Mesenchymal stem cell (in vitro differentiated cells and primary cell): ENCODE measurements around the gene CCR4. TPM values are rescaled to one million over a fixed set of nuclear protein-coding genes. Genes with fewer than 3 reads are reported as not detected.
"Not testable (repeated sequence)": the region's sequence is repeated elsewhere in the genome, so short reads cannot be mapped to it uniquely, and the experiment has no call there.

Experiments
- DNase-seq: peaks from one replicate; pipeline ENCODE4 v3.0.0-alpha.2; 2013
- H2AFZ ChIP-seq: one replicate; pipeline ENCODE4 v1.6.1; 2013; ENCODE audit warnings: low read depth, mild to moderate bottlenecking, control low read depth, inconsistent platforms, low read length, moderate library complexity
- H2AK5ac ChIP-seq: 2 replicates; pipeline ENCODE4 v1.6.1; 2013; ENCODE audit warnings: low read length, moderate library complexity, mild to moderate bottlenecking, inconsistent platforms; ENCODE audit not compliant: severe bottlenecking
- H2BK120ac ChIP-seq: one replicate; pipeline ENCODE4 v1.6.1; 2013; ENCODE audit warnings: low read depth, mild to moderate bottlenecking, inconsistent platforms, low read length, moderate library complexity
- H2BK12ac ChIP-seq, 2 experiments: one replicate each; pipeline ENCODE4 v1.6.1; 2013; ENCODE audit warnings: inconsistent platforms in 2 of 2, low read length in 2 of 2, mild to moderate bottlenecking in 2 of 2, moderate library complexity in 2 of 2, control low read depth in 1 of 2
- H2BK15ac ChIP-seq: one replicate; pipeline ENCODE4 v1.6.1; 2013; ENCODE audit warnings: mild to moderate bottlenecking, low read depth, inconsistent platforms; ENCODE audit not compliant: poor library complexity, severe bottlenecking
- H2BK5ac ChIP-seq: 2 replicates; pipeline ENCODE4 v1.6.1; 2013; ENCODE audit warnings: low read depth, mild to moderate bottlenecking, low read length, control low read depth, inconsistent platforms; ENCODE audit not compliant: poor library complexity, severe bottlenecking
- H3K14ac ChIP-seq, 2 experiments: one replicate each; pipeline ENCODE4 v1.6.1; 2013; ENCODE audit warnings: inconsistent platforms in 2 of 2, low read length in 2 of 2, control low read depth in 1 of 2, mild to moderate bottlenecking in 1 of 2, moderate library complexity in 1 of 2
- H3K18ac ChIP-seq, 2 experiments: one replicate each; pipeline ENCODE4 v1.6.1; 2013; ENCODE audit warnings: inconsistent platforms in 2 of 2, low read length in 2 of 2, control low read depth in 1 of 2, low read depth in 1 of 2, mild to moderate bottlenecking in 1 of 2
- H3K23ac ChIP-seq, 2 experiments: one replicate each; pipeline ENCODE4 v1.6.1; 2013; ENCODE audit warnings: inconsistent platforms in 2 of 2, low read length in 2 of 2, mild to moderate bottlenecking in 2 of 2, moderate library complexity in 2 of 2, control low read depth in 1 of 2
- H3K27ac ChIP-seq: 2 replicates; pipeline ENCODE4 v1.5.1; 2013; ENCODE audit warnings: mild to moderate bottlenecking, moderate library complexity, low read length, control low read depth, inconsistent platforms; ENCODE audit not compliant: poor library complexity, severe bottlenecking
- H3K27me3 ChIP-seq, 2 experiments: 2 replicates each; pipeline versions ENCODE4 v1.6.1 to v1.7.0; 2013; ENCODE audit warnings: low read length in 2 of 2, mild to moderate bottlenecking in 2 of 2, moderate library complexity in 2 of 2, control low read depth in 1 of 2, inconsistent platforms in 1 of 2; ENCODE audit not compliant: control insufficient read depth in 1 of 2, insufficient read depth in 1 of 2
- H3K36me3 ChIP-seq, 2 experiments: 2 replicates each; pipeline versions ENCODE4 v1.6.1 to v1.7.0; 2013; ENCODE audit warnings: low read length in 2 of 2, control low read depth in 1 of 2, inconsistent platforms in 1 of 2, low read depth in 1 of 2, mild to moderate bottlenecking in 1 of 2; ENCODE audit not compliant: insufficient read depth in 2 of 2, control insufficient read depth in 1 of 2
- H3K4ac ChIP-seq, 2 experiments: one replicate each; pipeline ENCODE4 v1.6.1; 2013; ENCODE audit warnings: inconsistent platforms in 2 of 2, low read length in 2 of 2, mild to moderate bottlenecking in 2 of 2, moderate library complexity in 2 of 2, control low read depth in 1 of 2, low read depth in 1 of 2
- H3K4me1 ChIP-seq: 2 replicates; pipeline ENCODE4 v1.6.1; 2013; ENCODE audit warnings: low read depth, low read length, control low read depth; ENCODE audit not compliant: control insufficient read depth, insufficient read depth
- H3K4me2 ChIP-seq: 2 replicates; pipeline ENCODE4 v1.6.1; 2013; ENCODE audit warnings: low read length, mild to moderate bottlenecking, inconsistent platforms; ENCODE audit not compliant: poor library complexity, severe bottlenecking
- H3K4me3 ChIP-seq, 2 experiments: 2 replicates each; pipeline versions ENCODE4 v1.5.1 to v1.7.0; 2013; ENCODE audit warnings: low read length in 2 of 2, mild to moderate bottlenecking in 2 of 2, control low read depth in 1 of 2, low read depth in 1 of 2; ENCODE audit not compliant: insufficient read depth in 1 of 2
- H3K79me1 ChIP-seq: replicated peaks from 2 replicates; pipeline ENCODE4 v1.6.1; 2013; ENCODE audit warnings: mild to moderate bottlenecking, control low read depth, low read length, inconsistent platforms; ENCODE audit not compliant: poor library complexity, severe bottlenecking
- H3K9ac ChIP-seq: 2 replicates; pipeline ENCODE4 v1.7.0; 2013; ENCODE audit warnings: mild to moderate bottlenecking, low read length, moderate library complexity
- H3K9me3 ChIP-seq: 2 replicates; pipeline ENCODE4 v1.7.0; 2013; ENCODE audit warnings: mild to moderate bottlenecking, low read length; ENCODE audit not compliant: control insufficient read depth
- H4K8ac ChIP-seq: one replicate; pipeline ENCODE4 v1.6.1; 2013; ENCODE audit warnings: inconsistent platforms, mild to moderate bottlenecking, low read length, moderate library complexity
- H4K91ac ChIP-seq: one replicate; pipeline ENCODE4 v1.6.1; 2013; ENCODE audit warnings: mild to moderate bottlenecking, low read length, inconsistent platforms
- WGBS: methylation state at CpG from one replicate; pipeline ENCODE4 v1.1.7; 2013; ENCODE audit warnings: mixed read lengths; 5-methylcytosine and 5-hydroxymethylcytosine counted together
- polyA plus RNA-seq, 2 experiments: library from polyadenylated mRNA; stranded (reverse); fragments of 200-250 nt; gene quantifications; one replicate each; pipeline ENCODE4 v1.2.3, GENCODE V29; 2013

The CCR4 gene
- polyA plus RNA-seq (2013, experiment 1 of 2) = not detected
- polyA plus RNA-seq (2013, experiment 2 of 2) = not detected

DNA sequence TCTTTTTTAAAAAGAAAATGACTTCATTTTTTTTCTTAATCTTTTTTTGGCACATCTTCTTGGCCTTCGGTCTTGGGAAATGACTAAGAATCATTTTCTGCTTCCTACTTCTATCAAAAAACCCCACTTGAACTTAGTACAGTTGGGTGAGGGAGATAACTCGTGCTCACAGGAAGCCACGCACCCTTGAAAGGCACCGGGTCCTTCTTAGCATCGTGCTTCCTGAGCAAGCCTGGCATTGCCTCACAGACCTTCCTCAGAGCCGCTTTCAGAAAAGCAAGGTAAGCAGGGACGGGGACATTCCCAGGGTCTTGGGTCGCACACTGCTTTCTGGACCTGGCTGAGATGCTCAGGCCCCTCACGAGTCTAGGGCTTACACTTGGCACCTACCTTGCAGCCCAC lies at the start of gene CCR4:
Gene CCR4, plus strand, starts transcription at position 235 of the 402 bp plus-strand sequence. CDS start 1,779 bp downstream, outside the sequence.
- Histone ChIP-seq H4K8ac (no peak within 1 kb of the TSS), H3K9me3 (no peaks in the 10 kb centered on the region), H2AFZ (no peak within 1 kb of the TSS), H2AK5ac (no peak within 1 kb of the TSS), H3K79me1 (no peaks in the 10 kb centered on the region), H4K91ac (no peak within 1 kb of the TSS), H3K27me3 (peaks cover 16 to 21% of the 10 kb centered on the region in 2 experiments), H3K18ac (no peak within 1 kb of the TSS), H2BK5ac (no peak within 1 kb of the TSS), H3K9ac (no peak within 1 kb of the TSS), H3K23ac (no peak within 1 kb of the TSS), H3K14ac (no peak within 1 kb of the TSS), H3K4ac (no peak within 1 kb of the TSS), H3K4me3 (no peak within 1 kb of the TSS), H3K27ac (no peak within 1 kb of the TSS), H2BK120ac (no peak within 1 kb of the TSS), H2BK15ac (no peak within 1 kb of the TSS), H2BK12ac (no peak within 1 kb of the TSS), H3K4me2 (no peak within 1 kb of the TSS), H3K4me1 (no peaks in the 10 kb centered on the region), H3K36me3 (no peaks in the 10 kb centered on the region)
- DNase-seq = no peak
- 90% methylated on average over 9 of the region's 9 CpGs for WGBS

DNA sequence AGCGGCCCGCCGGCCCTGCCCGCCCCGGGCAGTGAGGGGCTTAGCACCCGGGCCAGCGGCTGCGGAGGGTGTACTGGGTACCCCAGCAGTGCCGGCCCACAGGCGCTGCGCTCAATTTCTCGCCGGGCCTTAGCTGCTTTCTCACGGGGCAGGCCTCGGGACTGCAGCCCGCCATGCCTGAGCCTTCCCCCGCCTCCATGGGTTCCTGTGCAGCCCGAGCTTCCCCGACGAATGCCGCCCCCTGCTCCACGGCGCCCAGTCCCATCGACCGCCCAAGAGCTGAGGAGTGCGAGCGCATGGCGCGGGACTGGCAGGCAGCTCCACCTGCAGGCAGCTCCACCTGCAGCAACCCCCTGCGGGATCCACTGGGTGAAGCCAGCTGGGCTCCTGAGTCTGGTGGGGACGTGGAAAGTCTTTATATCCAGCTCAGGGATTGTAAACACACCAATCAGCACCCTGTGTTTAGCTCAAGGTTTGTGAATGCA lies 48.5 kb upstream of the CCR4 start:
- not testable (repeated sequence) for H3K4ac ChIP-seq, H3K27ac ChIP-seq, H2BK5ac ChIP-seq, DNase-seq, H3K4me1 ChIP-seq, H3K23ac ChIP-seq, H3K4me3 ChIP-seq, H3K79me1 ChIP-seq, H3K9me3 ChIP-seq, H3K36me3 ChIP-seq, H2AFZ ChIP-seq, H2BK120ac ChIP-seq, H2AK5ac ChIP-seq, H2BK12ac ChIP-seq, H2BK15ac ChIP-seq, H3K14ac ChIP-seq, H4K8ac ChIP-seq, H3K18ac ChIP-seq, H3K9ac ChIP-seq, H4K91ac ChIP-seq
- Histone ChIP-seq H3K27me3 (peaks cover 8 to 25% of the 10 kb centered on the region in 2 experiments), H3K4me2 (peak overlapping the region; percentile 50)
- 93% methylated on average over 29 of the region's 31 CpGs for WGBS

GRCh38 chr3:32903953-32904352 lies 47.5 kb upstream of the CCR4 start:
- Histone ChIP-seq H4K91ac (no peak overlapping the region), H3K23ac (no peak overlapping the region), H3K4me2 (no peak overlapping the region), H3K4ac (no peak overlapping the region), H2BK15ac (no peak overlapping the region), H2BK5ac (no peak overlapping the region), H3K27ac (no peak overlapping the region), H3K9me3 (no peaks in the 10 kb centered on the region), H3K4me3 (no peak overlapping the region), H3K9ac (no peak overlapping the region), H3K27me3 (peaks cover 3 to 15% of the 10 kb centered on the region in 2 experiments), H3K36me3 (no peaks in the 10 kb centered on the region), H2BK12ac (no peak overlapping the region), H2AK5ac (no peak overlapping the region), H2BK120ac (no peak overlapping the region), H2AFZ (no peak overlapping the region), H4K8ac (no peak overlapping the region), H3K4me1 (peaks cover 2% of the 10 kb centered on the region), H3K18ac (no peak overlapping the region), H3K14ac (no peak overlapping the region), H3K79me1 (no peaks in the 10 kb centered on the region)
- DNase-seq = no peak
- 92% methylated on average over 10 of the region's 10 CpGs for WGBS

- no peaks in the 10 kb centered on the region for H3K9me3 ChIP-seq
- no peak overlapping the region for H3K4me2 ChIP-seq
- H2BK15ac ChIP-seq = no peak overlapping the region
- H3K4ac ChIP-seq = no peak overlapping the region
- no peak overlapping the region for H2BK5ac ChIP-seq
- H3K9ac ChIP-seq = no peak overlapping the region
- 89% methylated on average over 3 of the region's 3 CpGs for WGBS
- no peaks in the 10 kb centered on the region for H3K36me3 ChIP-seq
- no peak for DNase-seq
- H3K23ac ChIP-seq = no peak overlapping the region
- no peak overlapping the region for H2AK5ac ChIP-seq
- H3K79me1 ChIP-seq = no peaks in the 10 kb centered on the region
- no peak overlapping the region for H4K91ac ChIP-seq
- H4K8ac ChIP-seq = no peak overlapping the region
- H3K14ac ChIP-seq = no peak overlapping the region
- H2BK12ac ChIP-seq = no peak overlapping the region
- no peak overlapping the region for H2BK120ac ChIP-seq
- H3K4me1 ChIP-seq = no peaks in the 10 kb centered on the region
- H3K27me3 ChIP-seq = no peaks in the 10 kb centered on the region
- no peak overlapping the region for H2AFZ ChIP-seq
- H3K18ac ChIP-seq = no peak overlapping the region
- H3K27ac ChIP-seq = no peak overlapping the region
- no peak overlapping the region for H3K4me3 ChIP-seq
Observed at GRCh38 chr3:32909999-32910398, 41.4 kb upstream of the CCR4 start.
